Measurements from ENCODE around the gene CUL4A. TPM values are rescaled to one million over a fixed set of nuclear protein-coding genes. Genes with fewer than 3 reads are reported as not detected.

The CUL4A gene
- total RNA-seq, 4 donors from 2014 or later = 67.3 to 268 (median 101) TPM

- Histone ChIP-seq H3K4me3 (no peak overlapping the region), H3K27ac (no peak overlapping the region), H3K36me3 (peaks cover 0 to 89% (median 0%) of the 10 kb centered on the region in 3 donors), H3K27me3 (no peaks in the 10 kb centered on the region), H3K9me3 (no peaks in the 10 kb centered on the region), H3K4me1 (peaks cover 0 to 14% (median 0%) of the 10 kb centered on the region in 4 donors)
- no peak for DNase-seq (ENCODE audit: low spot score in 2 of 2)
- 90% methylated on average over 7 of the region's 7 CpGs for WGBS, 2 donors
- TF ChIP-seq CTCF (IDR thresholded peaks at IDR 0.05) = no peak
- TF ChIP-seq POLR2A (IDR thresholded peaks at IDR 0.05) = no peak
- TF ChIP-seq EP300 (IDR thresholded peaks at IDR 0.05) = no peak
These were observed 13.7 kb downstream of the CUL4A start for GRCh38 chr13:113223070-113223469.

GRCh38 chr13:113224486-113224885 lies 15.1 kb downstream of the CUL4A start:
- H3K36me3 ChIP-seq = peaks cover 0 to 100% (median 0%) of the 10 kb centered on the region in 3 donors
- no peak overlapping the region for H3K27ac ChIP-seq
- TF ChIP-seq EP300 (IDR thresholded peaks at IDR 0.05) (no peak), CTCF (IDR thresholded peaks at IDR 0.05) (no peak), POLR2A (IDR thresholded peaks at IDR 0.05) (no peak)
- H3K27me3 ChIP-seq = no peaks in the 10 kb centered on the region
- peaks cover 0 to 11% (median 0%) of the 10 kb centered on the region in 4 donors for H3K4me1 ChIP-seq
- no peak for DNase-seq (ENCODE audit: low spot score in 2 of 2)
- no peaks in the 10 kb centered on the region for H3K9me3 ChIP-seq
- WGBS, 2 donors = 84 to 85% methylated on average over 10 of the region's 10 CpGs
- H3K4me3 ChIP-seq = no peak overlapping the region

- Histone ChIP-seq H3K27me3 (no peaks in the 10 kb centered on the region), H3K4me1 (peaks cover 0 to under 1% (median 0%) of the 10 kb centered on the region in 4 donors), H3K27ac (no peak overlapping the region), H3K4me3 (no peak overlapping the region), H3K9me3 (no peaks in the 10 kb centered on the region), H3K36me3 (peaks cover 0 to 100% (median 0%) of the 10 kb centered on the region in 3 donors)
- no peak for DNase-seq (ENCODE audit: low spot score in 2 of 2)
- 74 to 81% methylated on average over 7 of the region's 7 CpGs for WGBS, 2 donors
- TF ChIP-seq POLR2A (IDR thresholded peaks at IDR 0.05) (no peak), EP300 (IDR thresholded peaks at IDR 0.05) (no peak), CTCF (IDR thresholded peaks at IDR 0.05) (no peak)
These were observed 16.1 kb downstream of the CUL4A start for GRCh38 chr13:113225515-113225914.

GRCh38 chr13:113226873-113227450 lies 17.5 kb downstream of the CUL4A start:
- Histone ChIP-seq H3K27me3 (no peaks in the 10 kb centered on the region), H3K27ac (no peak overlapping the region), H3K9me3 (no peaks in the 10 kb centered on the region), H3K36me3 (peaks cover 0 to 100% (median 0%) of the 10 kb centered on the region in 3 donors), H3K4me1 (no peaks in the 10 kb centered on the region), H3K4me3 (no peak overlapping the region)
- no peak for DNase-seq (ENCODE audit: low spot score in 2 of 2)
- no peak for TF ChIP-seq POLR2A (IDR thresholded peaks at IDR 0.05)
- no peak for TF ChIP-seq EP300 (IDR thresholded peaks at IDR 0.05)
- TF ChIP-seq CTCF (IDR thresholded peaks at IDR 0.05) = no peak
- WGBS, 2 donors = 80 to 87% methylated on average over 6 of the region's 7 CpGs

GRCh38 chr13:113229161-113229560 lies 19.7 kb downstream of the CUL4A start:
- Histone ChIP-seq H3K4me1 (no peaks in the 10 kb centered on the region), H3K36me3 (peaks cover 0 to 100% (median 4%) of the 10 kb centered on the region in 3 donors), H3K27ac (no peak overlapping the region), H3K27me3 (no peaks in the 10 kb centered on the region), H3K4me3 (no peak overlapping the region), H3K9me3 (no peaks in the 10 kb centered on the region)
- TF ChIP-seq POLR2A (IDR thresholded peaks at IDR 0.05) (no peak), EP300 (IDR thresholded peaks at IDR 0.05) (no peak), CTCF (IDR thresholded peaks at IDR 0.05) (no peak)
- DNase-seq (ENCODE audit: low spot score in 2 of 2) = no peak
- 92 to 93% methylated on average over 5 of the region's 5 CpGs for WGBS, 2 donors
